GM12878 (cell line): ENCODE results near the gene GALR1. TPM values are rescaled to one million over a fixed set of nuclear protein-coding genes. Genes with fewer than 3 reads are reported as not detected.

ENCODE experiments used
- ATAC-seq: fragments of 200-7000 bp; cut with Tn5 transposase; 3 replicates; pipeline ENCODE4 v1.9.1; 2020; ENCODE audit warnings: mild to moderate bottlenecking, moderate library complexity
- BruUV-seq: library from RNA; stranded (reverse); fragments of 400-500 nt; replicated peaks from 2 replicates; lab custom pipeline; 2021; lab: Mats Ljungman, UMichigan
- CTCF ChIA-PET: fragments of 300-600 bp; sonication (Branson Sonifier 250); formaldehyde crosslinking; extraction: SDS; loops from one replicate; lab custom pipeline; 2021; ENCODE audit warnings: inconsistent platforms; lab: Yijun Ruan, JAX
- POLR2A ChIA-PET: fragments of 350-600 bp; formaldehyde crosslinking; extraction: SDS; loops from one replicate; lab custom pipeline; 2021; ENCODE audit warnings: inconsistent platforms; lab: Charles Lee
- RAD21 ChIA-PET: fragments of 300-600 bp; sonication (Branson Sonifier 250); formaldehyde crosslinking; loops from one replicate; lab custom pipeline; 2023; ENCODE audit warnings: antibody characterized with exemption; ENCODE audit not compliant: unreplicated experiment; lab: Charles Lee
- SMC1A ChIA-PET: fragments of 300-600 bp; sonication (Branson Sonifier 250); formaldehyde crosslinking; loops from one replicate; lab custom pipeline; 2023; ENCODE audit not compliant: unreplicated experiment, uncharacterized antibody; lab: Charles Lee
- DNase-seq: peaks from one replicate; pipeline ENCODE4 v3.0.0-alpha.2; 2011; ENCODE audit warnings: low read depth, low spot score
- FAIRE-seq: peaks from 3 replicates; lab custom pipeline; 2011; peaks lifted over from hg19 to GRCh38; lab: Jason Lieb, UNC
- H2AFZ ChIP-seq: 2 replicates; pipeline ENCODE4 v1.6.0; 2011; ENCODE audit warnings: low read depth, low read length, control low read depth; ENCODE audit not compliant: control insufficient read depth
- H3K27ac ChIP-seq: 2 replicates; pipeline ENCODE4 v1.5.1; 2011; ENCODE audit warnings: control low read depth; ENCODE audit not compliant: control insufficient read depth, insufficient read depth
- H3K27me3 ChIP-seq, 2 experiments: replicated peaks in 1 of 2; 2 replicates each; pipeline versions ENCODE4 v1.6.0 to v1.6.1; 2011; ENCODE audit warnings: low read length in 1 of 2; ENCODE audit not compliant: control insufficient read depth in 2 of 2, insufficient read depth in 2 of 2
- H3K36me3 ChIP-seq, 2 experiments: 2 replicates each; pipeline ENCODE4 v1.5.1; 2011; ENCODE audit warnings: low read length in 1 of 2; ENCODE audit not compliant: control insufficient read depth in 2 of 2, insufficient read depth in 2 of 2
- H3K4me1 ChIP-seq: 2 replicates; pipeline ENCODE4 v1.6.1; 2011; ENCODE audit warnings: mild to moderate bottlenecking, low read length, moderate library complexity, mixed read lengths; ENCODE audit not compliant: control insufficient read depth, insufficient read depth
- H3K4me2 ChIP-seq: 2 replicates; pipeline ENCODE4 v1.6.0; 2011; ENCODE audit warnings: control low read depth; ENCODE audit not compliant: control insufficient read depth, insufficient read depth
- H3K4me3 ChIP-seq: fragments of 200-600 bp; sonication (generic); 2 replicates; pipeline ENCODE4 v1.5.1; 2016
- H3K79me2 ChIP-seq: 2 replicates; pipeline ENCODE4 v1.6.0; 2011; ENCODE audit warnings: low read length; ENCODE audit not compliant: control insufficient read depth, insufficient read depth
- H3K9ac ChIP-seq: 2 replicates; pipeline ENCODE4 v1.8.0; 2011; ENCODE audit warnings: low read length, control low read depth, mixed read lengths; ENCODE audit not compliant: control insufficient read depth, insufficient read depth
- H3K9me3 ChIP-seq: replicated peaks from 3 replicates; pipeline ENCODE4 v1.5.1; 2011; ENCODE audit warnings: mild to moderate bottlenecking, low read length; ENCODE audit not compliant: control insufficient read depth, insufficient read depth
- H4K20me1 ChIP-seq: 2 replicates; pipeline ENCODE4 v1.6.0; 2011; ENCODE audit not compliant: control insufficient read depth, insufficient read depth
- BHLHE40 ChIP-seq, 2 experiments: fragments of 450-650 bp in 1 of 2; IDR thresholded peaks; 2 replicates each; pipeline ENCODE4 v1.6.1; 2011 to 2017; ENCODE audit warnings: low read depth in 2 of 2, borderline replicate concordance in 1 of 2, improper control_type of control experiment in 1 of 2, low read length in 1 of 2, mild to moderate bottlenecking in 1 of 2
- BMI1 ChIP-seq: fragments of 450-650 bp; IDR thresholded peaks from 2 replicates; pipeline ENCODE4 v1.6.1; 2016; ENCODE audit warnings: mild to moderate bottlenecking, moderate library complexity, borderline replicate concordance
- CBX3 ChIP-seq: fragments of 200-600 bp; sonication (generic); IDR thresholded peaks from 2 replicates; pipeline ENCODE4 v1.6.1; 2016; ENCODE audit warnings: low read depth, borderline replicate concordance
- CEBPB ChIP-seq, 2 experiments: fragments of 150-350 bp in 1 of 2; IDR thresholded peaks; 2 replicates each; pipeline ENCODE4 v1.6.1; 2012 to 2014; ENCODE audit warnings: low read depth in 2 of 2, low read length in 2 of 2, borderline replicate concordance in 1 of 2, inconsistent platforms in 1 of 2
- GABPA ChIP-seq: IDR thresholded peaks from 2 replicates; pipeline ENCODE4 v1.6.1; 2014; ENCODE audit warnings: antibody characterized with exemption, low read depth, mild to moderate bottlenecking, inconsistent platforms
- IRF5 ChIP-seq: fragments of 450-650 bp; IDR thresholded peaks from 2 replicates; pipeline ENCODE4 v1.6.1; 2017; ENCODE audit warnings: borderline replicate concordance
- LARP7 ChIP-seq: fragments of 450-650 bp; IDR thresholded peaks from 2 replicates; pipeline ENCODE4 v1.6.1; 2017; ENCODE audit warnings: mild to moderate bottlenecking
- MYB ChIP-seq: fragments of 150-350 bp; IDR thresholded peaks from 2 replicates; pipeline ENCODE4 v1.6.1; 2014; ENCODE audit warnings: mild to moderate bottlenecking, low read depth, low read length, borderline replicate concordance
- NBN ChIP-seq: fragments of 450-650 bp; IDR thresholded peaks from 2 replicates; pipeline ENCODE4 v1.6.1; 2016
- NR2F1 ChIP-seq: fragments of 450-650 bp; conservative IDR thresholded peaks from 2 replicates; pipeline ENCODE4 v1.6.1; 2017; ENCODE audit warnings: mild to moderate bottlenecking
- POLR2A ChIP-seq: IDR thresholded peaks from 2 replicates; pipeline ENCODE4 v1.6.1; 2011; ENCODE audit warnings: low read depth, mild to moderate bottlenecking, low read length
- RELB ChIP-seq: fragments of 450-650 bp; IDR thresholded peaks from 2 replicates; pipeline ENCODE4 v1.6.1; 2017; ENCODE audit warnings: low read depth, mild to moderate bottlenecking, moderate library complexity
- SIX5 ChIP-seq: IDR thresholded peaks from 2 replicates; pipeline ENCODE4 v1.6.1; 2011; ENCODE audit warnings: mild to moderate bottlenecking, low read depth, low read length, moderate library complexity; ENCODE audit not compliant: severe bottlenecking
- TAF1 ChIP-seq: IDR thresholded peaks from 2 replicates; pipeline ENCODE4 v1.6.1; 2011; ENCODE audit warnings: mild to moderate bottlenecking, low read depth, low read length, borderline replicate concordance
- TCF3 ChIP-seq: IDR thresholded peaks from 2 replicates; pipeline ENCODE4 v1.6.1; 2012; ENCODE audit warnings: low read depth, mild to moderate bottlenecking, low read length, borderline replicate concordance; ENCODE audit not compliant: insufficient read depth
- WRNIP1 ChIP-seq: IDR thresholded peaks from 2 replicates; pipeline ENCODE4 v1.6.1; 2011; ENCODE audit warnings: low read depth, low read length, improper control_type of control experiment, borderline replicate concordance
- ZBTB4 ChIP-seq: fragments of 450-650 bp; formaldehyde crosslinking; IDR thresholded peaks from 2 replicates; pipeline ENCODE4 v1.4.0; 2022; ENCODE audit warnings: mild to moderate bottlenecking, moderate library complexity
- ZNF24 ChIP-seq: fragments of 450-650 bp; IDR thresholded peaks from 2 replicates; pipeline ENCODE4 v1.6.1; 2017; ENCODE audit warnings: antibody characterized with exemption, mild to moderate bottlenecking
- WGBS: methylation state at CpG from one replicate; pipeline ENCODE4 v1.1.6; 2016; ENCODE audit warnings: low lambda C conversion rate; ENCODE audit not compliant: insufficient replicate concordance, insufficient coverage; ENCODE audit errors: missing lambda C conversion rate; 5-methylcytosine and 5-hydroxymethylcytosine counted together
- in situ Hi-C: fragments of 300-500 bp; cut with MboI; formaldehyde crosslinking; loops from 9 replicates; pipeline ENCODE4 v1.14.3; 2018; ENCODE audit warnings: mixed read lengths
- intact Hi-C: fragments of 100-400 bp; cut with micrococcal nuclease; formaldehyde crosslinking; loops from one replicate; pipeline ENCODE4 v1.14.2; 2022; ENCODE audit not compliant: unreplicated experiment
- polyA plus RNA-seq, 11 experiments: library from polyadenylated mRNA; depleted of rRNA in 4 of 11; unstranded in 6 of 11; stranded (reverse) in 5 of 11; fragments of >200 nt; fragmentation: Nextera tagmentation in 4 of 11; fragmentation: Illumina TruSeq in 1 of 11; extraction: Ambion mirVana in 4 of 11; extraction: Trizol in 1 of 11; gene quantifications; 1 replicate in 1 of 11; 2 replicates in 10 of 11; pipeline versions ENCODE4 v1.2.1 to v1.2.3, GENCODE V29; 2011 to 2016; ENCODE audit warnings: inconsistent platforms in 2 of 11, missing spikeins in 2 of 11, low read depth in 1 of 11
- total RNA-seq, 4 experiments: library from RNA; depleted of rRNA in 3 of 4; stranded (reverse); fragments of >200 nt in 3 of 4; fragmentation: Illumina TruSeq in 1 of 4; extraction: Trizol in 1 of 4; gene quantifications; 2 replicates each; pipeline versions ENCODE4 v1.2.1 to v1.2.3, GENCODE V29; 2013 to 2021

Gene GALR1
- total and polyA plus RNA-seq, 10 of the 15 experiments (the other 5 are each of a cell fraction or from before 2014, with no cell fraction given) = not detected

GRCh38 chr18:77250926-77251729, 1.5 kb downstream of the GALR1 start:
- H3K4me2 ChIP-seq = no peak overlapping the region
- ChIA-PET SMC1A (no interaction called here), POLR2A (no interaction called here), CTCF (no interaction called here), RAD21 (no interaction called here)
- H3K4me3 ChIP-seq = no peak overlapping the region
- DNase-seq (no peak), ATAC-seq (no peak), FAIRE-seq (no peak)
- H3K27me3 ChIP-seq = no peaks in the 10 kb centered on the region; a peak in 2 of 4 replicates
- WGBS = 60% methylated on average over 67 of the region's 67 CpGs
- intact Hi-C loops (no loop called here), in situ Hi-C loops (no loop called here)
- no peaks in the 10 kb centered on the region for H3K79me2 ChIP-seq
- H3K9ac ChIP-seq = no peak overlapping the region
- BruUV-seq = no TSS peak
- no peaks in the 10 kb centered on the region for H4K20me1 ChIP-seq
- H3K36me3 ChIP-seq = no peaks in the 10 kb centered on the region
- no peak overlapping the region for H3K27ac ChIP-seq
- H2AFZ ChIP-seq = no peak overlapping the region
- no peaks in the 10 kb centered on the region for H3K4me1 ChIP-seq
- H3K9me3 ChIP-seq = peaks cover 3% of the 10 kb centered on the region; the same call in 2 of the 3 replicates
- no peak for TF ChIP-seq POLR2A
- TF ChIP-seq CBX3 = no peak
- TF ChIP-seq MYB = no peak
- no peak for TF ChIP-seq SIX5
- no peak for TF ChIP-seq LARP7
- TF ChIP-seq BHLHE40 (IDR thresholded peaks at IDR 0.05; ENCODE audit: borderline replicate concordance in 1 of 2, low read depth in 2 of 2, low read length in 1 of 2) = no peak
- TF ChIP-seq CEBPB (IDR thresholded peaks at IDR 0.05; ENCODE audit: borderline replicate concordance in 1 of 2, low read depth in 2 of 2, low read length in 2 of 2) = no peak
- TF ChIP-seq ZNF24 = no peak
- TF ChIP-seq RELB = no peak
- no peak for TF ChIP-seq NBN
- no peak for TF ChIP-seq IRF5
- TF ChIP-seq NR2F1 = no peak
- no peak for TF ChIP-seq WRNIP1
- TF ChIP-seq TCF3 = no peak
- TF ChIP-seq GABPA = no peak
- no peak for TF ChIP-seq TAF1
- no peak for TF ChIP-seq BMI1
- TF ChIP-seq ZBTB4 (CRISPR knock-in tag) = no peak
